Activated CD4-positive, alpha-beta T cell treated with anti-CD3 and anti-CD28 coated beads for 36 hours (primary cell): ENCODE data around the gene SLCO2B1. TPM values are rescaled to one million over a fixed set of nuclear protein-coding genes. Genes with fewer than 3 reads are reported as not detected.

Experiments used
- ATAC-seq: fragments of 200-7000 bp; cut with Tn5 transposase; one replicate; pipeline ENCODE4 v1.10.0; 2021; ENCODE audit warnings: mild to moderate bottlenecking, moderate library complexity
- CTCF ChIA-PET: fragments of 350-600 bp; sonication (Branson Sonifier 250); formaldehyde crosslinking; loops from one replicate; lab custom pipeline; 2021; ENCODE audit warnings: antibody characterized with exemption; lab: Charles Lee
- POLR2A ChIA-PET: fragments of 350-600 bp; sonication (Branson Sonifier 250); formaldehyde crosslinking; loops from one replicate; lab custom pipeline; 2021; ENCODE audit warnings: antibody characterized with exemption, inconsistent platforms; lab: Charles Lee
- DNase-seq: peaks from one replicate; pipeline ENCODE4 v3.0.0-alpha.2; 2020
- H3K27ac Mint-ChIP-seq: one replicate; pipeline ENCODE4 v1.8.0; 2021; ENCODE audit warnings: mixed read lengths
- H3K27me3 Mint-ChIP-seq: one replicate; pipeline ENCODE4 v1.8.0; 2021; ENCODE audit warnings: mixed read lengths
- H3K36me3 Mint-ChIP-seq: one replicate; pipeline ENCODE4 v1.8.0; 2021; ENCODE audit warnings: low read depth, mixed read lengths
- H3K4me1 Mint-ChIP-seq: one replicate; pipeline ENCODE4 v1.8.0; 2021; ENCODE audit warnings: mixed read lengths
- H3K4me3 Mint-ChIP-seq: one replicate; pipeline ENCODE4 v1.8.0; 2021; ENCODE audit warnings: mild to moderate bottlenecking, moderate library complexity, mixed read lengths
- H3K9me3 Mint-ChIP-seq: one replicate; pipeline ENCODE4 v1.8.0; 2021; ENCODE audit warnings: low read depth, mixed read lengths
- intact Hi-C, 2 experiments: fragments of 100-400 bp; cut with DNase I in 1 of 2; cut with micrococcal nuclease in 1 of 2; formaldehyde crosslinking; loops; one replicate each; pipeline versions ENCODE4 v1.14.2 to v1.15.1; 2022 to 2024; cut with DNase I, micrococcal nuclease
- total RNA-seq, 2 experiments: library from RNA; stranded (reverse); gene quantifications; one replicate each; pipeline ENCODE4 v1.2.3, GENCODE V29; 2021

The SLCO2B1 gene
- total RNA-seq, 2 experiments from 2014 or later: not detected

- DNase-seq: no peak
- intact Hi-C loops: no loop called here
- no peaks in the 10 kb centered on the region for H3K9me3 Mint-ChIP-seq
- peaks cover 9% of the 10 kb centered on the region for H3K27me3 Mint-ChIP-seq
- H3K36me3 Mint-ChIP-seq: no peaks in the 10 kb centered on the region
- ChIA-PET CTCF (interaction anchor here (0.7 to 7.5 kb wide), 4 partner anchors 13 to 453 kb away, joined by 3 to 70 read pairs (median 4); no protein-coding TSS in a partner anchor), POLR2A (interaction anchor here (0.6 kb wide), 1 partner anchor 37 kb away, joined by 3 read pairs; no protein-coding TSS in a partner anchor)
- no peak overlapping the region for H3K4me3 Mint-ChIP-seq
- H3K4me1 Mint-ChIP-seq: peaks cover 4% of the 10 kb centered on the region
- H3K27ac Mint-ChIP-seq: no peak overlapping the region
- no peak for ATAC-seq
Measured at GRCh38 chr11:75154646-75155569, 4.0 kb downstream of the SLCO2B1 start.

- ATAC-seq: no peak
- Mint-ChIP-seq H3K27me3 (peaks cover 5% of the 10 kb centered on the region), H3K4me3 (no peak overlapping the region), H3K36me3 (no peaks in the 10 kb centered on the region), H3K27ac (no peak overlapping the region), H3K4me1 (peaks cover 4% of the 10 kb centered on the region), H3K9me3 (peaks cover 4% of the 10 kb centered on the region)
- intact Hi-C loops: no loop called here
- DNase-seq: no peak
- ChIA-PET POLR2A (no interaction called here), CTCF (interaction anchor here (7.5 kb wide), 1 partner anchor 13 kb away, joined by 70 read pairs; no protein-coding TSS in a partner anchor)
Measured at GRCh38 chr11:75155570-75156422, 4.9 kb downstream of the SLCO2B1 start.

- H3K36me3 Mint-ChIP-seq: no peaks in the 10 kb centered on the region
- no peak for DNase-seq
- H3K9me3 Mint-ChIP-seq: peaks cover 6% of the 10 kb centered on the region
- H3K27me3 Mint-ChIP-seq: peaks cover 2% of the 10 kb centered on the region
- H3K4me3 Mint-ChIP-seq: no peak overlapping the region
- H3K27ac Mint-ChIP-seq: no peak overlapping the region
- intact Hi-C loops: no loop called here
- CTCF ChIA-PET: interaction anchor here (7.5 kb wide), 1 partner anchor 16 kb away, joined by 70 read pairs; no protein-coding TSS in a partner anchor
- no peak for ATAC-seq
- H3K4me1 Mint-ChIP-seq: peaks cover 6% of the 10 kb centered on the region
- POLR2A ChIA-PET: no interaction called here
Measured at GRCh38 chr11:75158241-75158640, 7.3 kb downstream of the SLCO2B1 start.

- DNase-seq (no peak), ATAC-seq (no peak)
- no peaks in the 10 kb centered on the region for H3K36me3 Mint-ChIP-seq
- peaks cover 2% of the 10 kb centered on the region for H3K27me3 Mint-ChIP-seq
- intact Hi-C loops: no loop called here
- no peak overlapping the region for H3K27ac Mint-ChIP-seq
- ChIA-PET POLR2A (no interaction called here), CTCF (interaction anchor here (7.5 kb wide), 1 partner anchor 16 kb away, joined by 70 read pairs; no protein-coding TSS in a partner anchor)
- H3K4me1 Mint-ChIP-seq: peaks cover 6% of the 10 kb centered on the region
- H3K9me3 Mint-ChIP-seq: peaks cover 6% of the 10 kb centered on the region
- H3K4me3 Mint-ChIP-seq: no peak overlapping the region
Measured at GRCh38 chr11:75158696-75159150, 7.8 kb downstream of the SLCO2B1 start.

GRCh38 chr11:75159151-75159953, 8.4 kb downstream of the SLCO2B1 start:
- peaks cover 2% of the 10 kb centered on the region for H3K27me3 Mint-ChIP-seq
- no peaks in the 10 kb centered on the region for H3K36me3 Mint-ChIP-seq
- peaks cover 6% of the 10 kb centered on the region for H3K4me1 Mint-ChIP-seq
- ChIA-PET POLR2A (no interaction called here), CTCF (interaction anchor here (0.8 to 7.5 kb wide), 4 partner anchors 17 to 51 kb away, joined by 3 to 70 read pairs (median 3); no protein-coding TSS in a partner anchor)
- ATAC-seq (no peak), DNase-seq (no peak)
- intact Hi-C loops: no loop called here
- H3K4me3 Mint-ChIP-seq: no peak overlapping the region
- peaks cover 6% of the 10 kb centered on the region for H3K9me3 Mint-ChIP-seq
- H3K27ac Mint-ChIP-seq: no peak overlapping the region

GRCh38 chr11:75160220-75160757, 9.4 kb downstream of the SLCO2B1 start:
- DNase-seq (no peak), ATAC-seq (no peak)
- Mint-ChIP-seq H3K36me3 (no peaks in the 10 kb centered on the region), H3K9me3 (peaks cover 6% of the 10 kb centered on the region), H3K27me3 (peaks cover 2% of the 10 kb centered on the region), H3K4me1 (peaks cover 6% of the 10 kb centered on the region), H3K27ac (no peak overlapping the region), H3K4me3 (no peak overlapping the region)
- intact Hi-C loops: no loop called here
- CTCF ChIA-PET: interaction anchor here (0.7 to 1.0 kb wide), 4 partner anchors 11 to 79 kb away, joined by 3 to 4 read pairs (median 3); no protein-coding TSS in a partner anchor
- POLR2A ChIA-PET: no interaction called here

- ChIA-PET POLR2A (no interaction called here), CTCF (no interaction called here)
- H3K27me3 Mint-ChIP-seq: peaks cover 2% of the 10 kb centered on the region
- ATAC-seq (no peak), DNase-seq (no peak)
- intact Hi-C loops: no loop called here
- no peak overlapping the region for H3K4me3 Mint-ChIP-seq
- peaks cover 6% of the 10 kb centered on the region for H3K4me1 Mint-ChIP-seq
- H3K9me3 Mint-ChIP-seq: peaks cover 6% of the 10 kb centered on the region
- H3K27ac Mint-ChIP-seq: no peak overlapping the region
- H3K36me3 Mint-ChIP-seq: no peaks in the 10 kb centered on the region
Measured at GRCh38 chr11:75160880-75161279, 10.0 kb downstream of the SLCO2B1 start.

GRCh38 chr11:75161506-75162095, 10.7 kb downstream of the SLCO2B1 start:
- Mint-ChIP-seq H3K4me3 (no peak overlapping the region), H3K4me1 (peaks cover 6% of the 10 kb centered on the region), H3K36me3 (no peaks in the 10 kb centered on the region), H3K9me3 (peaks cover 6% of the 10 kb centered on the region), H3K27ac (no peak overlapping the region), H3K27me3 (peaks cover 2% of the 10 kb centered on the region)
- intact Hi-C loops: no loop called here
- ATAC-seq (no peak), DNase-seq (no peak)
- ChIA-PET POLR2A (no interaction called here), CTCF (interaction anchor here (0.8 kb wide), 2 partner anchors 12 to 42 kb away, joined by 3 read pairs; no protein-coding TSS in a partner anchor)

GRCh38 chr11:75162954-75163353, 12.0 kb downstream of the SLCO2B1 start:
- Mint-ChIP-seq H3K4me3 (no peak overlapping the region), H3K27ac (no peak overlapping the region), H3K27me3 (no peaks in the 10 kb centered on the region), H3K4me1 (peaks cover 6% of the 10 kb centered on the region), H3K9me3 (peaks cover 6% of the 10 kb centered on the region), H3K36me3 (no peaks in the 10 kb centered on the region)
- DNase-seq (no peak), ATAC-seq (no peak)
- POLR2A ChIA-PET: no interaction called here
- intact Hi-C loops: no loop called here
- CTCF ChIA-PET: interaction anchor here (0.6 to 0.7 kb wide), 2 partner anchors 59 to 525 kb away, joined by 3 read pairs; no protein-coding TSS in a partner anchor
